Calu3 (cell line): Measurements from ENCODE around the gene SMAD3. TPM values are rescaled to one million over a fixed set of nuclear protein-coding genes. Genes with fewer than 3 reads are reported as not detected.

Source experiments
- BruUV-seq: library from RNA; stranded (reverse); fragments of 400-500 nt; replicated peaks from 2 replicates; lab custom pipeline; 2021; lab: Mats Ljungman, UMichigan
- CTCF ChIA-PET: fragments of 300-600 bp; sonication (Branson Sonifier 250); formaldehyde crosslinking; loops from one replicate; lab custom pipeline; 2022; ENCODE audit warnings: antibody characterized with exemption; lab: Charles Lee
- DNase-seq: peaks from one replicate; pipeline ENCODE4 v3.0.0; 2022
- H3K27ac Mint-ChIP-seq: one replicate; pipeline ENCODE4 v1.8.0; 2022; ENCODE audit warnings: mixed read lengths; ENCODE audit not compliant: unreplicated experiment
- H3K27me3 Mint-ChIP-seq: one replicate; pipeline ENCODE4 v1.8.0; 2022; ENCODE audit warnings: mixed read lengths; ENCODE audit not compliant: unreplicated experiment
- H3K36me3 Mint-ChIP-seq: one replicate; pipeline ENCODE4 v1.8.0; 2022; ENCODE audit warnings: mild to moderate bottlenecking, moderate library complexity, mixed read lengths; ENCODE audit not compliant: insufficient read depth, unreplicated experiment
- H3K4me1 Mint-ChIP-seq: one replicate; pipeline ENCODE4 v1.8.0; 2022; ENCODE audit warnings: mild to moderate bottlenecking, low read depth, mixed read lengths; ENCODE audit not compliant: unreplicated experiment
- H3K4me3 Mint-ChIP-seq: one replicate; pipeline ENCODE4 v1.8.0; 2022; ENCODE audit warnings: mild to moderate bottlenecking, low read depth, moderate library complexity, mixed read lengths; ENCODE audit not compliant: unreplicated experiment
- H3K9me3 Mint-ChIP-seq: one replicate; pipeline ENCODE4 v1.8.0; 2022; ENCODE audit warnings: low read depth, mixed read lengths; ENCODE audit not compliant: unreplicated experiment
- CTCF ChIP-seq: fragments of 200-600 bp; IDR thresholded peaks from one replicate; pipeline ENCODE4 v1.8.0; 2022; ENCODE audit warnings: antibody characterized with exemption; ENCODE audit not compliant: unreplicated experiment
- intact Hi-C: fragments of 100-400 bp; cut with micrococcal nuclease; formaldehyde crosslinking; loops from one replicate; pipeline ENCODE4 v1.10.0; 2022; ENCODE audit not compliant: unreplicated experiment
- total RNA-seq: library from RNA; stranded (reverse); gene quantifications from 2 replicates; pipeline ENCODE4 v1.2.3, GENCODE V29; 2022

Gene SMAD3
- total RNA-seq, 1 experiment from 2014 or later, result 121 TPM

GRCh38 chr15:67219288-67219687, 153.9 kb downstream of the SMAD3 start:
- Mint-ChIP-seq H3K27me3 (no peaks in the 10 kb centered on the region), H3K4me3 (no peak overlapping the region), H3K4me1 (no peaks in the 10 kb centered on the region), H3K27ac (no peak overlapping the region), H3K36me3 (no peaks in the 10 kb centered on the region), H3K9me3 (no peaks in the 10 kb centered on the region)
- CTCF ChIA-PET, result no interaction called here
- no peak for DNase-seq
- intact Hi-C loops, result no loop called here
- TF ChIP-seq CTCF, result no peak
- no TSS peak for BruUV-seq

GRCh38 chr15:67224889-67225288, 159.5 kb downstream of the SMAD3 start:
- intact Hi-C loops, result no loop called here
- CTCF ChIA-PET, result interaction anchor here (0.6 kb wide), 1 partner anchor 26 kb away, joined by 5 read pairs; no protein-coding TSS in a partner anchor
- no peaks in the 10 kb centered on the region for H3K4me1 Mint-ChIP-seq
- DNase-seq, result no peak
- no peaks in the 10 kb centered on the region for H3K9me3 Mint-ChIP-seq
- no TSS peak for BruUV-seq
- H3K36me3 Mint-ChIP-seq, result peaks cover 9% of the 10 kb centered on the region
- no peak overlapping the region for H3K4me3 Mint-ChIP-seq
- no peaks in the 10 kb centered on the region for H3K27me3 Mint-ChIP-seq
- no peak for TF ChIP-seq CTCF
- H3K27ac Mint-ChIP-seq, result no peak overlapping the region

GRCh38 chr15:67225336-67225735, 159.9 kb downstream of the SMAD3 start:
- H3K4me1 Mint-ChIP-seq, result no peaks in the 10 kb centered on the region
- no TSS peak for BruUV-seq
- H3K36me3 Mint-ChIP-seq, result peaks cover 9% of the 10 kb centered on the region
- H3K27ac Mint-ChIP-seq, result no peak overlapping the region
- DNase-seq, result no peak
- intact Hi-C loops, result no loop called here
- no peak for TF ChIP-seq CTCF
- no peaks in the 10 kb centered on the region for H3K9me3 Mint-ChIP-seq
- CTCF ChIA-PET, result no interaction called here
- no peak overlapping the region for H3K4me3 Mint-ChIP-seq
- H3K27me3 Mint-ChIP-seq, result no peaks in the 10 kb centered on the region

- no peak overlapping the region for H3K27ac Mint-ChIP-seq
- no TSS peak for BruUV-seq
- H3K4me3 Mint-ChIP-seq, result no peak overlapping the region
- intact Hi-C loops, result no loop called here
- no peak for DNase-seq
- no peaks in the 10 kb centered on the region for H3K27me3 Mint-ChIP-seq
- TF ChIP-seq CTCF, result no peak
- H3K4me1 Mint-ChIP-seq, result peaks cover 3% of the 10 kb centered on the region
- peaks cover 14% of the 10 kb centered on the region for H3K36me3 Mint-ChIP-seq
- CTCF ChIA-PET, result no interaction called here
- no peaks in the 10 kb centered on the region for H3K9me3 Mint-ChIP-seq
Observed at GRCh38 chr15:67227431-67227830, 162.0 kb downstream of the SMAD3 start.
